Activated effector memory CD4-positive, alpha-beta T cell treated with anti-CD3 and anti-CD28 coated beads, Interleukin-2, amount 50 U/mL, for 16 hours (primary cell): Measurements from ENCODE around the gene CRYBA4.
A peak's percentile ranks its signal among the peaks of the same experiment; 100 is the strongest.
"Not testable (repeated sequence)": the region's sequence is repeated elsewhere in the genome, so short reads cannot be mapped to it uniquely, and the experiment has no call there.

ENCODE experiments used
- DNase-seq: peaks from one replicate; pipeline ENCODE4 v3.0.0-alpha.2; 2020

Gene CRYBA4

GRCh38 chr22:26597480-26597879, 24.3 kb upstream of the CRYBA4 start:
- no peak for DNase-seq

- DNase-seq, result no peak
These were observed 22.3 kb upstream of the CRYBA4 start for GRCh38 chr22:26599505-26599904.

GRCh38 chr22:26601726-26602125, 20.0 kb upstream of the CRYBA4 start:
- no peak for DNase-seq

DNA sequence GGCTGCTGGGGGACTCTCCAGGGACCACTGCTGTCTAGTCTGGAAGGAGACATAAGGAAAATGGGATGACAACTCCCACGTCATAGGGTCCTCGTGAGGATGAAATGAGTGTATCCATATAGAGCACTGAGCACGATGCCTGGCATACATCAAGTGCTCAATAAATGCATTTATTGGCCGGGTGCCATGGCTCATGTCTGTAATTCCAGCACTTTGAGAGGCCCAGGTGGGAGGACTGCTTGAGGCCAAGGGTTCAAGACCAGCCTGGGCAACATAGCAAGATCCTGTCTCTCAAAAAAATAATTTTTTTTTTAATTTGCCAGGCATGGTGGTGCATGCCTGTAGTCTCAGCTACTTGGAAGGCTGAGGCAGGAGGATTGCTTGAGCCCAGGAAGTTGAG, 19.6 kb upstream of the CRYBA4 start:
- DNase-seq, result no peak

GRCh38 chr22:26604368-26604767, 17.4 kb upstream of the CRYBA4 start:
- no peak for DNase-seq

- DNase-seq, result no peak
These were observed 15.2 kb upstream of the CRYBA4 start for GRCh38 chr22:26606611-26607010.

DNA sequence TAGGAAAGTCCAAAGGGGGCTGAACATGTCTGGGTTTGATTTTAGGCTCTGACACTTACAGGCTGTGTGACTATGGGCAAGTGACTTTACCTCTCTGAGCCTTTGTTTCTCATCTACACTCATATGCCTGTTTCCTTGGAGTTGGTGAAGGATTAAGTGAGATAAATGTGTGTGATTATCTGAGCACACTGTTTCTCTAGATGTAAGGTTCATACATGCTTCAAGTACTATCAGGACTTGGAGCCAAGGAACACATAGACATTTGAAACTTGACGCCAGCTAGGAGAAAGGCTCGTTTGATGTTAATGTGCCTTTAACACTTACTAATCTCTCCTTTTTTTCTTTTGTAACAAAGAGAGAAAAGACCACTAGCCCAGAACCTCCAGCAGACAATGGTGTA, 13.6 kb upstream of the CRYBA4 start:
- no peak for DNase-seq

DNA sequence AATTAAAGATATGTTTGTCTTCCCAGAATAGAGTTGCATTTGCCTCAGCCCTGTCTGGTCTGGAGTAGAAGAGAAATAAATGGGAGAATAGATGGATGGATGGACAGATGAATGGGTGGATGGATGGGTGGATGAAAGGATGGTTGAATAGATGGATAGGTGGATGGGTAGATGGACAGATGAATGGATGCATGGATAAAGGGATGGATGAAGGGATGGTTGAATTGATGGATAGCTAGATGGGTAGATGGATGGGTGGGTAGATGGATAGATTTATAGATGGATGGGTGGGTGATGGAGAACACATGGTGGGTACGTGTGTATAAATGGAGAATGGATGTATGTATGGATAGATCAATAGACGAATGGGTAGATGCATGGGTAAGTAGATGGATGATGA, 12.5 kb upstream of the CRYBA4 start:
- no peak for DNase-seq

GRCh38 chr22:26610072-26610958, 11.4 kb upstream of the CRYBA4 start:
- peak; percentile 71 for DNase-seq

DNA sequence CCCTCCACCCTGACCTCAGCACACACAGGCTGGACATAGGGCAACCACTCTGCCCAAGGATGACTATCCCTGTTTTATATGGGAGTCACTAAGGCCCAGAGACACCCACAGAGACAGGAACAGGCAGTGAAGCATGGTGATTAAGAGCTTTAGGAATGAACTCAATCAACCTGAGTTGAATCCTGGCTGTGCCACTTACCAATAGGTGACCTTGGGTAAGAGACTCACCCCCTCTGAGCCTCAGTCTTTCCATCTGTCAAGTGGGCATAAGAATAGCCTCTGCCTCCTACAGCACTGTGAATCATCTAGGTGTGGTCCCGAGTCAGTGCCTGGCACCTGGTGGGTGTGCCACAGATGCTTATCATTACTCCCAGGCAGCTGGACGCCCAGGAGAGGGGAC, 10.8 kb upstream of the CRYBA4 start:
- no peak for DNase-seq

DNA sequence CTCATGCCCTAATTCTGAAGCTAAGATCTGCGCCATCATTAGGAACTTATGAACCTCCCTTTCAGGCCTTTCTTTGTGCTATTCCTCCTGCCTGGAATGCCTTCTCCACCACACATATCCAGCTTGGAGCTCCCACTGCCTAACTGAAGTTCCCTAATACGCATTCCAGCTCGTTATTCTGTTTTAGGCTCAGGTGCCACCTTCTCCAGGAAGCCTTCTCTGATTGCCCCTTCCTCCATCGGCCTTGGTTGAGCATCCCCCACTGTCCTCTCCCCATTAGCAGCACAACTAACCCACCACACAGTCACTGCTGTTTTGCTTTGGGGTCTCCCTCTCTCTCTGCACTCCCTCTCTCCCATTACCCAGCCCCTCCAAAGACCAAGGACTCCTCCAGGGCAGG, 9.1 kb upstream of the CRYBA4 start:
- no peak for DNase-seq

DNA sequence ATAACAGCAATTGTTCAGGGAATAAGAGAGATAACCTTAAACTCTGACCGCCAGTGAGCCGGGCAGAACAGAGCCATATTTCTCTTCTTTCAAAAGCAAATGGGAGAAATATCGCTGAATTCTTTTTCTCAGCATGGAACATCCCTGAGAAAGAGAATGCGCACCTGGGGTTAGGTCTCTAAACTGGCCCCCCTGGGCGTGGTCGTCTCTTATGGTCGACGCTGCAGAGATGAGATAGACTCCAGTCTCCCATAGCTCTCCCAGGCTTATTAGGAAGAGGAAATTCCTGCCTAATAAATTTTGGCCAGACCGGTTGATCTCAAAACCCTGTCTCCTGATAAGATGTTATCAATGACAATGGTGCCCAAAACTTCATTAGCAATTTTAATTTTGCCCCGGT, 8.0 kb upstream of the CRYBA4 start:
- not testable (repeated sequence) for DNase-seq

DNA sequence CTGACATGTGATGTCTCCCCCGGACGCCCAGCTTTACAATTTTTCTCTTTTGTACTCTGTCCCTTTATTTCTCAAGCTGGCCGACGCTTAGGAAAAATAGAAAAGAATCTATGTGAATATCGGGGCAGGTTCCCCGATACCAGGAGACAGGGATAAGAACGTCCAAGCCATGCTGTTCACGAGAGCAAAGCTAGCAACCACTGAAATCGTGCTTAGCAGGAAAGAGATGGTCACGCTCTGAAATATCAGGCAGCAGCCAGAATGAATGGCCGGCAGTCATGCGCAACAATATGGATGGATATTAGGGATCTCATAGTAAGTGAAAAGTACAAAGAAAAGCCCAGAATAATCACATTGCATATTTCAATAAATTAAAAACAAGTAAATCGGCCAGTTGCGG, 7.4 kb upstream of the CRYBA4 start:
- DNase-seq, result no peak

DNA sequence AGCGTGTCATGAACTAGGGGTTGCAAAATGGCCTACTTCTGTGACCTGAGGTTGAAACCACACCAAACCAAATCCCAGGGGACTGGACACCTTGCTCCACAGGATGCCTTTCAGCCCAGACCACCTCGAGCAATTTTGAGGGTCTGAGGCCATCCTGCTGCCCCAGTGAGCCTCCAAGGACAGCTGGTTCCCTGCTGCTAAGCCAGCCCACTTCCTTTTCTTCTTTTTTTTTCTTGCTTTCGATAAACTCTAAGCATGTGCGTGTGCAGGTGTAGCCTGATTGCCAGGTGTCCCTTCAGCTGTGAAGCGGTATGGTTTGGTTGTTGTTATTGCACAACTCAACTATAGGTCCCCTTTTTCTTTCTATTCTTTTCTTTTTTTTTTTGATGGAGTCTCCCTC, 6.6 kb upstream of the CRYBA4 start:
- DNase-seq, result no peak

- DNase-seq, result no peak
These were observed 5.8 kb upstream of the CRYBA4 start for GRCh38 chr22:26615830-26616435.

- DNase-seq, result no peak
These were observed 5.1 kb upstream of the CRYBA4 start for GRCh38 chr22:26616650-26617049.

GRCh38 chr22:26617271-26618199, 4.2 kb upstream of the CRYBA4 start, which contains the start of gene CRYBB1:
Gene CRYBB1, minus strand, starts transcription at chr22:26618027. Its CDS starts 1,708 bp downstream, at chr22:26616319.
- no peak for DNase-seq

- no peak for DNase-seq
These were observed 3.3 kb upstream of the CRYBA4 start for GRCh38 chr22:26618455-26618854.

- DNase-seq, result no peak
These were observed 2.3 kb upstream of the CRYBA4 start for GRCh38 chr22:26619510-26619909.

GRCh38 chr22:26620197-26620596, 1.6 kb upstream of the CRYBA4 start:
- no peak for DNase-seq

DNA sequence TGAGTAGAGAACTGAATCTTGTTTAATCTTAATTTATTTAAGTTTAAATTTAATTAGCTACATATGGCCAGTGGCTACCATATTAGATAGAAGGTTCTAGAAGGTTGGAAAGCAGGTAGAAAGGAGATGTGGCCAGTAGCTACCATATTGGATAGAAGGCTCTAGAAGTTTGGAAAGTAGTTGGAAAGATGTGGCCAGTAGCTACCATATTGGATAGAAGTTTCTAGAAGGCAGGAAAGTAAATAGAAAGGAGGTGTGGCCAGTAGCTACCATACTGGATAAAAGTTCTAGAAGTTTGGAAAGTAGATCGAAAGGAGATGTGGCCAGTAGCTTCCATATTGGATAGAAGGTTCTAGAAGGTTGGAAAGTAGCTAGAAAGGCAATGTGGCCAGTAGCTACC, 2.2 kb downstream of the CRYBA4 start:
- no peak for DNase-seq

GRCh38 chr22:26624803-26625202, 3.0 kb downstream of the CRYBA4 start:
- no peak for DNase-seq

DNA sequence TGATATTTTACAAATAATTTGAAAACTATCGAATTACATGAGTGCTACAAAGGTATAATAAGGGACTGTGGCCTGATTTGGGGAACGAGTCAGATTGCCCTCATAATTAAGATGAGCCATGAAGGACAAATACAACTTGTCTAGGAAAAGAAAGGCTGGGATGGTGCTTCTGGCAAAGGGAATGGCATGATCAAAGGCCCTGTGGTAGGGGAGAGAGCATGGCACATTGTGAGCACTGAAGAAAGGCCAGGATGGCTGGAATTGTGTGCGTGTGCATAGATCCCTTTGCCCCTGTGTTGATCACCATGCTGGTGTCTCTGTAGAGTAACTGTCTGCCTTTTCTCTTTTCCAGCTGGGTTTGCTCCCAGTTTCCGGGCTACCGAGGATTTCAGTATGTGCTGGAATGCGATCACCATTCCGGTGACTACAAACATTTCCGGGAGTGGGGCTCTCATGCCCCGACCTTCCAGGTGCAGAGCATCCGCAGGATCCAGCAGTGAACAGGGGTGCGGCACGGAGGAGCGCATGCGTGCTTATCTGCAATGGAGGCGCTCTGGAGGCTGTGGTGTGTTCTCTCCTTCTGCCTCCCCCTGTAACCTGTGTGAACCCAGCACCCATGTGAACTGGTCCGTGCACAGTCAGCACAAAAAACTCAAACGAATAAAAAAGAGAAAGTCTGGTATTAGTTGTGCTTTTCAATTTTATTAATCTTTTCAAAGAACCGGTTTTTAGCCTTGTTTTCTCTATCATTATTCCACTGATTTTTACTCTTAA, 8.4 kb downstream of the CRYBA4 start:
- DNase-seq, result no peak
